Mucosa of descending colon (tissue), 3 donors: ENCODE measurements around the gene SLC2A8. TPM values are rescaled to one million over a fixed set of nuclear protein-coding genes. Genes with fewer than 3 reads are reported as not detected.

Experiments used
- ATAC-seq: fragments of 200-7000 bp; cut with Tn5 transposase; one replicate; pipeline ENCODE4 v1.9.1; 2020; ENCODE audit warnings: mild to moderate bottlenecking, moderate library complexity
- DNase-seq, 3 donors: peaks; one replicate each; pipeline ENCODE4 v3.0.0-alpha.2; 2020
- H3K36me3 ChIP-seq: fragments of 200-600 bp; one replicate; pipeline ENCODE4 v1.8.0; 2021; ENCODE audit warnings: low read depth, mild to moderate bottlenecking
- H3K4me1 ChIP-seq: fragments of 200-600 bp; one replicate; pipeline ENCODE4 v1.8.0; 2021; ENCODE audit warnings: low read depth, mild to moderate bottlenecking
- H3K4me3 ChIP-seq: fragments of 200-600 bp; one replicate; pipeline ENCODE4 v1.8.0; 2021; ENCODE audit warnings: mild to moderate bottlenecking
- H3K9me3 ChIP-seq: fragments of 200-600 bp; one replicate; pipeline ENCODE4 v1.8.0; 2021; ENCODE audit warnings: mild to moderate bottlenecking
- CTCF ChIP-seq: fragments of 200-600 bp; IDR thresholded peaks from one replicate; pipeline ENCODE4 v1.8.0; 2022; ENCODE audit warnings: antibody characterized with exemption, mild to moderate bottlenecking
- intact Hi-C, 2 donors: fragments of 100-400 bp; cut with DNase I in 1 of 2; cut with micrococcal nuclease in 1 of 2; formaldehyde crosslinking; loops; one replicate each; pipeline versions ENCODE4 v1.11.0 to v1.11.1; 2022; cut with DNase I, micrococcal nuclease
- long read RNA-seq, 2 donors: library from polyadenylated mRNA; unstranded; transcript quantifications; one replicate each; pipeline ENCODE4 v2.0.0, GENCODE V29; 2019 to 2021
- total RNA-seq, 3 donors: library from RNA; stranded (reverse); fragmentation: NEBNext Ultra II Directional in 2 of 3; extraction: Animal tissue kit (Norgen Biotek cat#: 25700) in 2 of 3; gene quantifications; one replicate each; pipeline versions ENCODE4 v1.2.1 to v1.2.4, GENCODE V29; 2021 to 2023
- donor health status: DM: no; HTN: no; CAD: no; lungs with moderate emphysema.
- donor health status: DM: no; HTN: no; CAD: no.
- donor health status: DM: no; HTN: yes; CAD: no.

SLC2A8 gene
- total RNA-seq = 10 to 100 TPM; 17.3 to 60.1 (median 23.0) TPM
- long read RNA-seq, donor 1, transcript SLC2A8-215 (8 exons, 1,763 nt) = minor isoform, 7 of 126 reads
- long read RNA-seq, donor 1, transcript SLC2A8-203 (10 exons, 2,172 nt) = major isoform, 32 of 126 reads
- long read RNA-seq, donor 1, transcript SLC2A8-201 (7 exons, 914 nt) = minor isoform, 10 of 126 reads
- long read RNA-seq, donor 1, partial matches to known transcripts = 33 of 126 reads
- long read RNA-seq, donor 1, other reads (novel, unspliced or antisense) = 41 of 126 reads
- long read RNA-seq, donor 2, transcript SLC2A8-203 (10 exons, 2,172 nt) = major isoform, 15 of 27 reads
- long read RNA-seq, donor 2, partial matches to known transcripts = 1 of 27 reads
- long read RNA-seq, donor 2, other reads (novel, unspliced or antisense) = 9 of 27 reads

DNA sequence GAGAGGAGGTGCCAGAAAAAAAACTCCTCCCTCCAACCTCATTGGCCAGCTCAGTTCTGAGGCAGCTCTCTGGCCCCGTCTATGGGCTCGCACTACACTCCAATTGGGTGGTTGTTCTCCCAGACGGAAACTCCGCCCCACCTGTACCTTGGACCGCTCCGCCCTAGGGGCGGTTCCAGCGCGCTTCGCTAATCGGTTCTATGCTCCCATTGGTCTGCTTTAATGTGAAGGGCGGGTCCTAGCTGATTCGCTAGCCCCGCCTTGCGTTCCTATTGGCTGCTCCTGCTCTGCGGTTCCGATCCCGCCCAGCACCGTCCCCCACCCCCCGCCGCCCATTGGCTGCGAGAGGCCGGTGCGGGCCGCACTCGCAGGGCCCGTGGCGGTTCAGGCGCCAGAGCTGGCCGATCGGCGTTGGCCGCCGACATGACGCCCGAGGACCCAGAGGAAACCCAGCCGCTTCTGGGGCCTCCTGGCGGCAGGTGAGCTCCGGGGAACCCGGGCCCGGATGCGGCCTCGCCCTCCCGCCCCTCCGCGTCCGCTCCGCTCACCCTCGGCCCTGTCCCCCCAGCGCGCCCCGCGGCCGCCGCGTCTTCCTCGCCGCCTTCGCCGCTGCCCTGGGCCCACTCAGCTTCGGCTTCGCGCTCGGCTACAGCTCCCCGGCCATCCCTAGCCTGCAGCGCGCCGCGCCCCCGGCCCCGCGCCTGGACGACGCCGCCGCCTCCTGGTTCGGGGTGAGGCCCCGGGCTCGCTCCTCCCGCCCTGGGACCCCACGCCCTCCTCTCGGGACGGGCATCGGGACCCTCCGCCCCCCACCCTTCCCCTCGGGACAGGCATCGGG, at the start of gene SLC2A8:
TSS of gene SLC2A8 (plus strand) at position 362 of the 838 bp plus-strand sequence. CDS start at position 424, 62 bp downstream.
- DNase-seq (peak; percentile 98 to 99 (median 99)), ATAC-seq (peak; percentile 91)
- Histone ChIP-seq H3K4me3 (peak within 1 kb of the TSS; percentile 63), H3K9me3 (no peaks in the 10 kb centered on the region), H3K4me1 (peaks cover 19% of the 10 kb centered on the region), H3K36me3 (peaks cover 6% of the 10 kb centered on the region)
- TF ChIP-seq CTCF = peak; percentile 26
- intact Hi-C loops = no loop called here

- Histone ChIP-seq H3K4me3 (no peak overlapping the region), H3K9me3 (no peaks in the 10 kb centered on the region), H3K36me3 (no peaks in the 10 kb centered on the region), H3K4me1 (no peaks in the 10 kb centered on the region)
- DNase-seq = no peak
- peak; percentile 70 for ATAC-seq
- intact Hi-C loops = no loop called here
- TF ChIP-seq CTCF = no peak
These were observed 48.9 kb upstream of the SLC2A8 start for GRCh38 chr9:127347831-127348776.

DNA sequence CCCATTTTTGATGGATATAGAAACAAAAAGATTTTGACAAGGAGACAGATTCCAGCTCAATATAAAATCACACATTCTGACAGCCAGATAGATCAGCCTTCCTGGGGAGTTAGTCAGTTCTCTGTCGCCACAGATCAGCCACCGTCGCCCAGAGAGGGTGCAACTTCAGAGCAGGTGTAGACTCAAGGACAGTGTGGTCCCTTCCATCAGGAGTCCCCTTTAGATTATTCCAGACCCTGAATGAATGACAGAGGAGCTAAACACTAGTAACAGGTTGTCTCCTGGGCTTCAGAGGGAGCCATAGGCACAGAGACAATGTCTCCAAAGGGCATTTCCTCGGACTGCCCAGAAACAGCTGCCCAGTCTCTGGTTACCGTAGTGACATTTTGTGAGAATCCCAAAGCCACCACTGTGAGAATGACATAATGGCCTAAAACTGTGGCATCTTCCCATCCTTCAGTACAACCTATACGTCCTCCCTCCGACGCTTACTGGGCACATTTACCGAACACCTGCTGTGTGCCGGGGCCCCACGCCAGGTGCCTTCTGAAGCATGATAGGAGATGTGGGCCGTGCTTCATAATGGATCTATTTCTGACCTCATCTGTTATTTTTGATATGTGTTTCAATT, 47.4 kb upstream of the SLC2A8 start:
- intact Hi-C loops = no loop called here
- H3K9me3 ChIP-seq = no peaks in the 10 kb centered on the region
- TF ChIP-seq CTCF = no peak
- no peaks in the 10 kb centered on the region for H3K4me1 ChIP-seq
- no peak overlapping the region for H3K4me3 ChIP-seq
- DNase-seq = no peak
- no peak for ATAC-seq
- H3K36me3 ChIP-seq = no peaks in the 10 kb centered on the region

DNA sequence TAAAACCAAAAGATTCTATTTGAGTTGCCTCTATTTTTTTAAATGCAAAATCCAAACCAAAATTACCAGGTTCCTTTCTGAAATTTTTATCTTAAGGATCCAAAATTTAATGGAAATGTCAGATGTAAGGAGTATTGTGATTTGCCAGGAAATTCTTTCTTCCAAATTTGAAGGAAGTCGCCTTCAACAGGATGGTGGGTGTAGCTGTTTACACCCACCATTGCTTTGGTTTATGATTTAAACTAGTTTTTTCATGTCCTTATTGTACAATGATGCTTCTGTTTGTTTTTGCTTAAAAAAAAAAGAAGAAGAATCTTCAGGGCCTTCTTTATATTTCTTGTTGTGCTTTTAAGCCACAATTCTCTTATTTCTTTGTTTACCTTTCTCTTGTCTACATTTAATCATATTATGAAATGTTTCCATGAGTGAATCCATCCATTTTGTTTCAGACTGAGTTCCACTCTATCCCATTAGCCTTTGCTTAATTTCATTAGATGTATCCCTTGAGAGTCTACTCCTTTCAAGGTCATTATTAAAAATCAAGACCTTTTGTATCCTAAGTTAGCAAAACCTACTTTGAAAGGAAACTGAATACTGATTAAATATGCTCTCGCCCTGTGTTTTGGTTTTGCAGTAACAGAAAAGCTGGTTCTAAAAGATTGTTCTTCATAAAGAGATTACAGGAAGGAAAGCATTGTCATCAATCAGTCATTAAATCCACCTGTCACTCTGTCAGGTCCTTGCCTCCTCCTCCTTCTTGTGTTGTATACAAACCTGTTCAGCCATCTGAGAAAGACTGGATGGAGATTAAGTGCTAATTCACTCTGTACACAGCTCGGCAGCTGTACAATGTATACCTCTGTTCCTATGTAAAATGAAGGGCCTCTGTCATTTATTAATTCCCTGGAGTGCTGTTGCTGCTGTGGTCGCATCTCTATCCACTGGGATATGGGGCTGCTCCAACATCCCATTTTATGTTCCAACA, 45.5 kb upstream of the SLC2A8 start:
- intact Hi-C loops = no loop called here
- DNase-seq = no peak

More for the DNA sequence above, 45.5 kb upstream of the SLC2A8 start:
- Histone ChIP-seq H3K9me3 (no peaks in the 10 kb centered on the region), H3K4me1 (no peaks in the 10 kb centered on the region), H3K36me3 (no peaks in the 10 kb centered on the region), H3K4me3 (no peak overlapping the region)
- no peak for ATAC-seq
- no peak for TF ChIP-seq CTCF
